HG02981 (cell line): ENCODE data around the gene PLPPR5.
"Not testable (repeated sequence)": the region's sequence is repeated elsewhere in the genome, so short reads cannot be mapped to it uniquely, and the experiment has no call there.

Source experiments
- ATAC-seq: cut with Tn5 transposase; IDR thresholded peaks from one replicate; pipeline ENCODE4 v1.9.1; 2021; ENCODE audit warnings: mild to moderate bottlenecking, moderate library complexity; ENCODE audit not compliant: unreplicated experiment

The PLPPR5 gene

DNA sequence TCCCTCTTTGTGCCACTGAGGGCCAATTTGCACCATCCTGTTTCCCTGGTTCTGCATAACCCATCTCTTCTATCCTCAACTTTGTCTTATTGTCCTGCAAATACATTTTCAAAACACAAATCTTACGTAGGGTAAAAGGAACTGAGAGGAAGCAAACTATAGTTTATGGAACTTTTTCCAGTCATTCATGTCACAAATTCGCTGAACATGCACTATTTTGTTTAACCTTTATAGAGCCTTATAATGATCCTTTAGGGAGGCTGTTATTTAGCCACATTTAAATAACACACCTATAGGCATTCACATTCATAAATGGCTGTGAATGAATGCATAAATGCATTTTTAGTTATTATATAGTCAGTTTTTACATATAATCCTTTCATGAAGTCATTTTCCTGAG, 85.0 kb downstream of the PLPPR5 start:
- no peak for ATAC-seq

DNA sequence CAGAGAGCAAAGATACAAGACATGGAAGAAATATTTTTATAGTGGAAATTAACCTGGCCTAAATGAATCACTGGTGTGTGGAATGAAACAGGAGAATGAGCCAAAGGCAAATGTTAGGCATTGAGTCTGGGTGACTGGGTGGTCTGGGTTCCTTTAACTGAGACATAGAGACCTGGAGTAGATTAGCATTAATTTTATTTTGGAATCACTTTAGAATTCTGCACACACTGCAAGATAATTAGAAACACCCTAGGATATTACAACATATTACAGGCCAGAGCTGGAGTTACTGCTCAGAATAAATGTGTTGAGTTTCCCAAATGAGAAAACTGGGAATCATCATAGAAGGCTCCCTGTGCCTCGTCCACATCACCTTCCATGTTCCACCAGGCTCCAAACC, 85.5 kb downstream of the PLPPR5 start:
- no peak for ATAC-seq

DNA sequence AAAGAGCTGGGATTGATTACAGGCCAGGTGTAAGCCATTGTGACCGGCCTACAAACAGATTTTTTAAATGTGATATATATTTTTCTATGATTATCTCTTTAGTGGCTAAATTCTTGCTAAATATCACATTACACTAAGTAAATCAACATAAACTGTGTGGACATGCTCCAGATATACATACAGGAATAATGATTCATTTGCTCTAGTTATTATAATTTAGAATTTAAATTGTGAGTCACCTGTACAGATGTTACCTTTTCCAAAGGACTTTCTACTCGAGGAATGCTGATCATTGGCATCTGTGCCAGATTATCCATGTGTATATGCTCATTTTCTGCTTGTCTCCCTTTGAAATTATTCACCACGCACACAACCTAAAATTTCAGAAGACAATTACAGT, 90.1 kb downstream of the PLPPR5 start:
- no peak for ATAC-seq

DNA sequence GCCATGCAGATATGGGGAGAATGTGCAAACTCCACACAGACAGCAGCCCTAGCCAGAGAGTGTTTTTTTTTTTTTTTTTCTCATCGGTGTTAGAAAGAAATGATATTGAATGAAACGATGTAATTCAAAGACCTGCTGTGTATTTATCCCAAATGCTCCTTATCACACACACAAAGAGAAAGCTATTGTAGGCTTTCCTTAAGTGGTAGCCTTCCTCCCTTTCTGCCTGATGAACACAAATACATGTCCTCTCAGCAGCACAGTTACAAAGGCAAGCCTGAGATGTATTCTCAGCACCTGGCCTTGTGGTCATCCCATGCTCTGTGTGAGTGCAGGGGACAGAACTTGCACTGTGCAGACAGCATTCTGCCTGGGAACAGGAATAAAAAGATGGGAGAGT, 93.8 kb downstream of the PLPPR5 start:
- ATAC-seq: no peak

DNA sequence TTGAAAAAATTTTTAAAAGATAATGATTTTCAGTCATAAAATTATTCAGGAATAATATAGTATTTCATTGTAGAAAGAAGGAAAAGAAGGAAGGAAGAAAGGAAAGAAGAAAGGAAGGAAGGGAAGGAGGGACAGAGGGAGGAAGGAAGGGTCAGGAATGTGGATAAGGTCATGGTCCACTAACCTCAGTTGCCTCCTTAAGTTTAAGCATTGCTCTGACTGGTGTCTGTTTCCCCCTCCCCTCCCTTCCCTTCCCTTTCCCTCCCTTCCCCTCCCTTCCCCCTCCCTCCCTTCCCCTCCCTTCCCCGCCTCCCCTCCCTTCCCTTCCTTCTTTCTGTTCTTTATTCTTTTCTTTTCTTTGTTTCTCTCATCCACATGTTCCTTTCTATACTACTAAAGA, 95.7 kb downstream of the PLPPR5 start:
- no peak for ATAC-seq

DNA sequence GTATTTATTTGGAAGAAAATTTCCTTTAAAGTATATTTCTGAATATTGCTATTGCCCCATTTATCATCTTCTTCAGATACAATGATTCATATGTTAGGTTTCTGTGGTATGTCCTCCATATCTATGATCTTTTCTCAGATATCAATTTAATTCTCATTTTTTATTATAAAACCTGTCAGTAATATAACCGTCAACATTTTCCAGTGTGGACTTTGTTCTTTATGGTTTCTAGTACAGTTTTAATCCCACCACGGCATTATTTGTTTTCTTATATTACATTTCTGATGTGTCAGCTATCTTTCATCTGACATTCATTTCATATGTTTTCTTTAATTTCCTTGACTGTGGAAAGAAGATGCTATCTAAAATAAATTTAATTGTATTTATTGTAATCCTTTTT, 97.9 kb downstream of the PLPPR5 start:
- ATAC-seq: no peak

DNA sequence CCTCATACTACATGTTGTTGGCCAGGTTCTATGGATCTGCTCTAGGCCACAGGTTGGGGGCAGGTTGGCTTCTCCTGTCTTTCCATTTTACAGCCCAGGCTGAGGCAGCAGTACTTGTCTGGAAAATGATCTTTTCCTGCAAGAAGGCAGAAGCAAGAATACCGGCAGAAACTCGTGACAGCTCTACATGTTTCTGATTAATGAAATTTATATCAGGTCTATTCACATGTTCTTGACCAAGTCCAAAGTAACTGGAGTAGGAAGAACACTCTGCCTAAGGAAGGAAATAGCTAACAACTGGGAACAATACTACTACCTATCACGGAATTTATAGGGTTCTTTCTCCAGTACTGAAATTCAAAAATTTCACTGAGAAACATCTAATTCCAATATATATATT, 98.3 kb downstream of the PLPPR5 start:
- no peak for ATAC-seq

DNA sequence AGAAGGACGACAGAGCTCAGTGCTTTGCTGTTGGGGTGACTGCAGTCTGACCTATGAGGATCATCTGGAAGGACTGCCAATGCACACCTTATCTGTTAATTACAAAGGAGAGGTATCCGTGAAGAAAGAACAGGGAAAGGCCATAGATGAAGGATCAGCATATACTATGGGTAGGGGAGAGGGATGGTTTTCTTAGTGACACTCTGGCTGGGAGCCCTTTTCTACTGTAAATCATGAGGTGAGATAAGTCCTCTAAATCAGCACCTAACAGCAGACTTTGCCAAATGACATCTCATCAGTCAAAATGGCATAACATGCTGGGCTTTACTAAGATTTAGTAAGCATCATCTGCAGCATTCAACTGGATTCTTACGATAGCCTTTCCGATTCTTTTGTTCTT, 100.0 kb downstream of the PLPPR5 start:
- no peak for ATAC-seq

DNA sequence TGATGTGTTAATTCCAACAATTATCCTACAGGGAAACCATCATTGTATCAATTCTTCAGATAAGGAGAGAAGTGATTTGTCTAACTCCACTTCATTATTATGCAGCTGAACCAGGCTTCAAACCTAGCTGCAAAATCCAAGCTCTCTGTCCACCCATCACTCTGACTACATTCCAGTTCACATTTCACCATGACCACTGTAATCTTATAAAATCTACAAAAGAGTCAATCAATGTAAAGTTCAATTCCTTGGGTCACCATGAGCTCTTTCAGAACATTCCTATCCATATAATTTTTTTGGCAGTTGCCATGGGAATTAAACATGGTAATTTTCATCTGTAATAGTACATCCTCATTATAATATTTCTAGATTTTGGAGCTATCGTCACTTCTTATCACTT, 100.9 kb downstream of the PLPPR5 start:
- ATAC-seq: no peak

DNA sequence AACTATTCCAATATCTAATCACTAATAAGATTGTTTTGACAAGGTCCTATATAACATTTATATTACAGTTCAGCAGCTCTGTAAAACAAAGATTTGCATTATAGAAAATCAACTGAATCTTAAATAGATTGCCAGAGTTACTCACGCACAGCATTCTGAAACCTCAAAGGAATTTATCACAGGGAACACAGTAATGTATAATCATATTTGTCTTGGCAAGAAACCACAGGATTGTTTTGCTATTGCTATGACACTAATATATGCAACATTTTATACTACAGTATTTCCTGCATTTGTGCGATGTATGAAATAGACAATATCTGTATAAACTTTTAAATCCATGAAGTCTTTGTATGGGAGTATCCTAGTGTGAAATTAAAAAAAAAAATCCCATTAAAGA, 101.4 kb downstream of the PLPPR5 start:
- no peak for ATAC-seq

DNA sequence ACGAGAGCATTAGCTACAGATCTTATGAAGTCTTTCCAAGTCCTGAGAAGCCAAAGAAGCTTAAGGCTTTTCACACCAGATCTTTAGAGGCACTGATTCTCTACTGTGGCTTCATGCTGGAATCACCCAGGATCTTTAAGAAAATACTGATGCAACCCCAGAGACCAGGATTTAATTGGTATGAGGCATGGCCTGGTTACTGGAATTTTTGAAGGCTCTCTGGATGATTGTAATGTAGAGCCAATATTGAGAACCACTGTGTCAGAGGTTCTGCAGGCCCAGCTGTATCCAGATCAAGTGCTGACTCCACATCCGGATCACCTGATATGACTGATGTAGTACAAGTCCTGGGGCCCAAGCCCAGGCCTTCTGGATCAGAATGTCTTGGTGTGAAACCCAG, 105.7 kb downstream of the PLPPR5 start:
- ATAC-seq: no peak

DNA sequence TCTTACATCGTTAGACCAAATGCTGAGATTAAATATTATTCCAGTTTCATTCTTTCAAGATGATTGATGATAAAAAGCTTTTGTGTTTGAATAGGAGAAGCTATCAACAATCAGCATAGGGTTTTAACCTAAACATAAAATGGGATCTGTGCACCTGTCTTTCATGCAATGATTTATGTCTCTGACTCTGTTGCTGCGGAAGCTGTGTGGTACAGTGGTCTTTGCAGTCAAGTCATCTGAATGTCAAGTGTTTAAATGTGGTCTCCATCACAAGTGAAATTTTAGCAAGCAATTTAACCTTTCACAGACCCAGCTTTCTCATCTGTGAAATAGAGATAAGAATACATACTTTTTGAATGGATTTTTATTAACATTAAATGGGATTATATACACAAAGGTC, 107.2 kb downstream of the PLPPR5 start:
- no peak for ATAC-seq

DNA sequence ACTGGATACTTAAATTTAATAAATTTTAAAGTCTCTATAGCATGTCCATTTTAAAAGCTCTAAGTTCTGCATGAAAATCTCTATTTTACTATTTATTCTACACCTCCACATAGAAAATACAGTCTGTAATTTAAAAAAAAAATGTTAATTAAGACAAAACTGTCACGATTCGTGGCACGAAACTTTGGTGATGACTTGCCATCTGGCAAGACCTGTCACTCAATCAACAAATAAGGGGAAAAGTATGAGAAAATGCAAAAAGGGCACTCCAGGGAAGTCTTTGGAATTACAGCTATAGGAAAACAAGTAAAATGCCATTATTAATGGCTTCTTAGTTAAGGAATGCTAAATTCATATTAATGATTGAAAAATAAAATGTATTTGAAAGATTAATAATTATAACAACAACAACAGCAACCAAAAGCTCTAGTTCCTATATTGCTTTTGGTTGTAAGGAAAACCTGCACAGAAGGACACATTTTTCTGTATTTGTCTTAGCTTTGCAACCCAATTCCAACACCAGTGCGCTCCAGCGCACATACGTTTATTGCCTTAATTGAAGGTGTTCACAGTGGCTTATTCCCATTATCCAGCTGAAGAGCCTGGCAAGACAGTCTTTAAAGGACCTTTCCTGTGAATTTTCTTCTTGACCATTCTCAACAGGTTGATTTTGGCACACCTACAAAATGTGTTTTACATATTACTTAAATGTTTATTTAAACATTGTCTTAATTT, 107.8 kb downstream of the PLPPR5 start:
- no peak for ATAC-seq

DNA sequence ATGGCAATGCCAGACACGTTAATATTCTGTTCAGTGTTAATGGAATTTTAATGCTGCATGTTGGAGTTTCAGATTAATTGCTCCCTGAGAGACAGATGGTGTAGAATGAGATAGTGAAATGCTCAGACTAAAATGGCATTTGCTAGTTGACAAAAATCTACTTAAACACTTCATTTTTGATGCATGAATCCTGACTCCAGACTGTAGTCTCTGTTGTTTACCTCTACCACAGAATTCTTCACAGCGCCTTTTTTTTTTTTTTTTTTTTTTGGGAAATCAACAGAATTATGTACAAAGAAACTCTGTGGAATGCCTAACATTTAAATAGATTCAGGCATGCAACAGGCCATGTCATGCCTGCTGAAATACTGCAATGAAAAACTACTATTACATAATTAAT, 111.3 kb downstream of the PLPPR5 start:
- ATAC-seq: no peak

DNA sequence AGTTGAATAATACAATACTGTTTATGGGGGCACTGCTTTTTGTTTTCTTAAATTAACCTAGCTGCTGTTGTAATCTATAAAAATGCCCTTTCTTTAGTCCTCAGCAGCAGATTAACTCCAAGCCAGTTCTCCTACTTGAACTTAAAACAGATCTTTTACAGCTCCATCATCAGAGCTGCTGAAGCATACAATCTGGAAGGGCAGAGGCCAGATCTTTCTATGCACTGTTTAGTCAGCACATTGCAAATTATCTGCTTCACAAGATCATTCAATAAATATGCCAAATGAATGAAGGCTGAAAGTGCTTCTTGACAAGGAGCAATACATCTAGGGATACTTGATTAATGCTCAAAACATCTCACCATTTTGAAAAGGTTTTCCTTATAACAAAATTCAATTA, 115.8 kb downstream of the PLPPR5 start:
- no peak for ATAC-seq

DNA sequence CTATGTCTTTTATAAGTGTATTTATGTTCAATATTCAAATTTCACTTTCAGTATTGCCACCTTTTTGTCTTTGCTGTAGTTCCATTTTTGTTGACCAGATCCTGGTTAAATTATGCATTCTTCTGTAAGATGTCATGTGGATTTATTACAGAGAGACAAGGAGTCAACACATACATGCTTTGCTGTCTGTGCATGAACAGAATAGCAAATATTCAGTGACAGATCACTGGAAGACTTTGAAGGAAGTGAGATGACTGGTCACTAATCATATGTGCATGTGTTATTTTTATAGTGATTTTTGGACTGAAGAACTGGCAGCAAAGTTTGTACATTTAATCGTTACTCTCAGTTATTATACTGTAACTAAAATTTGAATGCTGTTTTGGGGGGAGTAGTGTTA, 117.2 kb downstream of the PLPPR5 start:
- ATAC-seq: no peak

DNA sequence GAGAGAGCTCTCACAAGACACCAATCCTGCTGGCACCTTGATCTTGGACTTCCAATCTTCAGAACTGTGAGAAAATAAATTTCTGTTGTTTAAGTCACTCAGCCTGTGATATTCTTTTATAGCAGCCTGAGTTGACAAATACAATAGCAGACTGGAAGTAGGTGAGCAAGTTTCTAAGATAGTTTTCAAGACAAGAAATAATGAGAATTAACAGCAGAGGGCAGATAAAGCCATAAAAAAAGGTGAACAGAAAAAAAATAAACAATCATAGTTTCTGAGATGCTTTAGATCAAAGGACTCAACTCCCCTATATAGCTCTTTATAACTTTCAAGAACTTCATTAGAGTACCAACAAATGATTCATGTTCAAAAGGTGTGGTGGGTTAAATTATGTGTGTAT, 119.8 kb downstream of the PLPPR5 start:
- no peak for ATAC-seq

DNA sequence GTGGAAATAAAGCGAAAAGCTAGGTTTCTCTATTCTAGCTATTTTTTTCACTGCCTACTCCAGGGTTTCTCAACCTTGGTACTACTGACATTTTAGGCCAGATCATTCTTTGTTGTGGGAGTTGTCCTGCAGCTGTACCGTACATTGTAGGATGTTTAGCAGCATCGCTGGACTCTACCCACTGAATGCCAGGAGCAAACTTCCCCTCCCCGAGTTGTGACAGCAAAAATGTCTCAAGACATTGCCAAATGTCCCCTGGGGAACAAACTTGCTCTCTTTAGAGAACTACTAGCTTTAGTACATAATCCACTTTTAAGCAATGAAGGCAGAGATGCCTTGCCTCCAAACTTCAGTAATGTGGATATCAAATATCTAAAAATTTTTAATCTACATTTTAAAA, 122.8 kb downstream of the PLPPR5 start:
- ATAC-seq: no peak

DNA sequence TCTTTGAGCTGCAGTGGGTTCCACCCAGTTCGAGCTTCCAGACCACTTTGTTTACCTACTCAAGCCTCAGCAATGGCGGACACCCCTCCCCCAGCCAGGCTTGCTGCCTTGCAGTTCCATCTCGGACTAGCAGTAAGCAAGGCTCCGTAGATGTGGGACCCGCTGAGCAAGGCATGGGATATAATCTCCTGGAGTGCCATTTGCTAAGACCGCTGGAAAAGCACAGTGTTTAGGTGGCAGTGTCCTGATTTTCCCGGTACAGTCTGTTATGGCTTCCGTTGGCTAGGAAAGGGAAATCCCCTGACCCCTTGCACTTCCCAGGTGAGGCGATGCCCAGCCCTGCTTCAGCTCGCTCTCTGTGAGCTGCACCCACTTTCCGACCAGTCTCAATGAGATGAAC, 123.4 kb downstream of the PLPPR5 start:
- not testable (repeated sequence) for ATAC-seq

DNA sequence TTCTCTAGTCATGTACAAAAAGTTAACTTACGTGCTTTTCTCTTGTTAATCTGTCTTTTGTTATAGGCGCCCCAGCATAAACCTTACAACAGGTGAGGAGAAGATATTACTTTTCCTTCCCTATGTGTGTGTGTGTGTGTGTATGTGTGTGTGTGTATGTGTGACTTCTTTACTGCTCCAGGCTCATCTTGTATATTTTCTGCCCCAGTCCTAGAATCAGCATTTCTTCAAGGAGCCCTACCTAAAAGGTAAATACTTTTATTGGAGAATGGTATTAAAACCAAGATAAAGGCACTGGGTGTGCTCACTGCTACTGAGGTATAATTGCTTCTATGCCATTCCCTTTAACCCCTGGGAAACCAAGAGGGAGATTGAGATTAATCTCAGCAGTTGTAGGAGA, 129.8 kb downstream of the PLPPR5 start:
- no peak for ATAC-seq

DNA sequence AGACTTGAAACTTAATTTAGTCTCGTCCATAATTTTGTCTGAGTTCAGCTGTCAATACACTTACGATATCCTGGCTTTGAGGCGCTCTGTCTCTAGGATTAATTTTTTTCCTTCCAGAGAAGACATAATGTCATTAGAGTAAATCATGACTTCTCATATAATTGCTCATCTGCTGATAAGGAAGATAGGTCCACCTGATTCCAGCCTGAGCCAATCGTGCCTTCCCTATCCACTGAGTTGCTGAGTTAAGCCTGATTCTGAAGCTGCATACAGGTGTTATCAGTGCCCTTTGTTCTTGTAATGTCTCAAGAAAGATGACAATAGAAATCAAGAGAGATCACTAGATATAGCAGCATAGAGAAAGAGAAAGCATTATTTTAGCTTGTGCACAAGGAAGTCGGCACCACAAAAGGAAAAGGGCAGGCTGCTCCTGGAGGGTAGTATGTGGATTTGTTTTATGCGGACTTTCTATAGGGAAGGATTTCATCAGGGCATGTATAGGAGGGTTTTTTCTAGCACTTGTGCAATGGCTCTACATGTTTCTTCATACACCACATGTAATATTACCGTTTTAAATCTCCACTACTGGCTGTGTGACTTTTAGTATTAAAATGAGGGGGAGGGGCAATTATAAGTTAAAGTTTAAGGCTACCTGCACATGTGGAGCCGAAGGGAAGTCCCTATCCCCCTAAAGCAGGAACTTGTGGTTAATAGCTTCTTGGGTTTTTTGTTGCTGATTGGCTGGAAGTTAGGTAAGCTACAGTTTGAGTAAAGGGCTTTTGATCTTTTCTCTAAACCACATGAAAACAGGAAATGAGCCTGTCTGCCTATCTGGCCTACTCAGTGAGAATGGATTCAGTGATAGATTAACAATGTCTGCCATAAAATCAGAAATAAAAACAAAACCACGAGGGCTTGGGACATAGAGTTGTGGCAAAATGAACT, 133.4 kb downstream of the PLPPR5 start:
- peak; percentile 97 for ATAC-seq

DNA sequence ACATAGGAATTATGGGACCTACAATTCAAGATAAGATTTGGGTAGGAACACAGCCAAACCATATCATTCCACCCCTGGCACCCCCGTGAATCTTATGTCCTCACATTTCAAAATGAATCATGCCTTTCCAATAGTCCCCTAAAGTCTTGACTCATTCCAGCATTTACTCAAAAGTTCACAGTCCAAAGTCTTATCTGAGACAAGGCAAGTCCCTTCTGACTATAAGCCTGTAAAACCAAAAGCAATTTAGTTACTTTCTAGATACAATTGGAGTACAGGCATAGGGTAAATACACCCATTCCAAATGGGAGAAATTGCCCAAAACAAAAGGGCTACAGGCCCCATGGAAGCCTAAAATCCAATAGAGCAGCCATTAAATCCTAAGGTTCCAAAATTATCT, 138.9 kb downstream of the PLPPR5 start:
- ATAC-seq: no peak
